ENCODE results near the gene GADL1. TPM values are rescaled to one million over a fixed set of nuclear protein-coding genes. Genes with fewer than 3 reads are reported as not detected.

Gene GADL1
- polyA plus RNA-seq, 1 donor (not counting 4 experiments of a cell fraction or from before 2014, with no cell fraction given) = not detected

DNA sequence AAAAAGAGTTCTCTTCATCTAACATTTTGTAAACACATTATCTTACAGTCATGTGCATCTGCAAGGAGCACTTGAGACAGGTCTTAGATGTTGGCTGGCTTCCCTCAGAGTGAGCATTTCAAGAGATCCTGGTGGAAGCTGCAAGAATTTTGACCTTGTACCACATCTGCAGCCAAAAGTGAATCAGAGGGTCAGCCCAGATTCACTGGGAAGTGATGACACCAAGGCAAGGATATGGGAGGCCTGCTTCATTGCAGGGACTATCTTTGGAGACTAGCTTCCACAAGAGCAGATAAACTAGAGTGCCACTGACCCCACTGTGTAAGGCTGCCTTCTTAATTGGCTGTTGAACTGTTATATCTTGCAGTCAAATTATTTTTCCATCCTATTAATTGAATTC is 21.3 kb upstream of the GADL1 start:
- dilution Hi-C loops (cut with MboI; ENCODE audit: extremely low pct_ligation_motif_present, low sequenced_read_pairs) = no loop called here
- no peak for FAIRE-seq
- H2AFZ ChIP-seq (ENCODE audit: control insufficient read depth, low read length) = no peak overlapping the region

DNA sequence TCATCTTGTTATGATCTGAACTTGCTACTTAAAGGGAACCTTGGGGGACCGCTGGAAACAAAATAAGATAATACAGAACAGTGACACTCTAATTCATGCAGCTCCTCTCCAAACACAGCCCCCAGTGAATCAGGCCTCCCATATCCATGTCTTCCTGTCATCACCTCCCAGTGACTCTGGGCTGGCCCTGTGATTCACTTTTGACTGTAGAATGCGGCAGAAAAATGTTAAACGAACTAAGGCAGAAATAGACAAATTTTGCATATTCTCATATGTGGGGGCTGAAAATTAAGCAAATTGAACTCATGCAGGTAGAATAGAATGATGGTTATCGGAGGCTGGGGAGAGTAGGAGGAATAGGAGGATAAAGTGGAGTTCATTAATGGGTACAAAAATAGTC is 20.2 kb upstream of the GADL1 start:
- H3K27ac ChIP-seq (ENCODE audit: control insufficient read depth, insufficient read depth, low read length) = no peak overlapping the region
- H3K9ac ChIP-seq (ENCODE audit: control insufficient read depth, extremely low read depth, insufficient read depth, low read length) = no peak overlapping the region
- TF ChIP-seq EZH2 (IDR thresholded peaks at IDR 0.05; ENCODE audit: low read length) = no peak
- TF ChIP-seq, protein P1, sequence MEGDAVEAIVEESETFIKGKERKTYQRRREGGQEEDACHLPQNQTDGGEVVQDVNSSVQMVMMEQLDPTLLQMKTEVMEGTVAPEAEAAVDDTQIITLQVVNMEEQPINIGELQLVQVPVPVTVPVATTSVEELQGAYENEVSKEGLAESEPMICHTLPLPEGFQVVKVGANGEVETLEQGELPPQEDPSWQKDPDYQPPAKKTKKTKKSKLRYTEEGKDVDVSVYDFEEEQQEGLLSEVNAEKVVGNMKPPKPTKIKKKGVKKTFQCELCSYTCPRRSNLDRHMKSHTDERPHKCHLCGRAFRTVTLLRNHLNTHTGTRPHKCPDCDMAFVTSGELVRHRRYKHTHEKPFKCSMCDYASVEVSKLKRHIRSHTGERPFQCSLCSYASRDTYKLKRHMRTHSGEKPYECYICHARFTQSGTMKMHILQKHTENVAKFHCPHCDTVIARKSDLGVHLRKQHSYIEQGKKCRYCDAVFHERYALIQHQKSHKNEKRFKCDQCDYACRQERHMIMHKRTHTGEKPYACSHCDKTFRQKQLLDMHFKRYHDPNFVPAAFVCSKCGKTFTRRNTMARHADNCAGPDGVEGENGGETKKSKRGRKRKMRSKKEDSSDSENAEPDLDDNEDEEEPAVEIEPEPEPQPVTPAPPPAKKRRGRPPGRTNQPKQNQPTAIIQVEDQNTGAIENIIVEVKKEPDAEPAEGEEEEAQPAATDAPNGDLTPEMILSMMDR (optimal IDR thresholded peaks at IDR 0.05 in 1 of 3, IDR thresholded peaks at IDR 0.05 in 1 of 3, conservative IDR thresholded peaks at IDR 0.05 in 1 of 3; ENCODE audit: extremely low read depth in 1 of 3, insufficient read depth in 2 of 3, low read length in 3 of 3) = no peak
- H3K4me1 ChIP-seq (ENCODE audit: control insufficient read depth, extremely low read depth, insufficient read depth, low read length) = no peaks in the 10 kb centered on the region
- peaks cover 2% of the 10 kb centered on the region for H3K9me3 ChIP-seq (ENCODE audit: control insufficient read depth, low read depth, low read length)
- H3K4me2 ChIP-seq (ENCODE audit: control insufficient read depth, extremely low read depth, insufficient read depth, low read depth, low read length) = no peak overlapping the region
- no peaks in the 10 kb centered on the region for H3K9me1 ChIP-seq (ENCODE audit: control insufficient read depth, extremely low read depth, insufficient read depth, low read length)
- dilution Hi-C loops (cut with MboI; ENCODE audit: extremely low pct_ligation_motif_present, low sequenced_read_pairs) = no loop called here
- FAIRE-seq = no peak
- DNase-seq (ENCODE audit: low read depth, low spot score) = no peak
- no peaks in the 10 kb centered on the region for H4K20me1 ChIP-seq (ENCODE audit: control insufficient read depth, extremely low read depth, insufficient read depth, low read length)
- no peak overlapping the region for H3K4me3 ChIP-seq (ENCODE audit: control insufficient read depth in 2 of 3, extremely low read depth in 1 of 3, insufficient read depth in 2 of 3, low read depth in 1 of 3, low read length in 3 of 3)
- no peak overlapping the region for H2AFZ ChIP-seq (ENCODE audit: control insufficient read depth, low read length)
- H3K27me3 ChIP-seq (ENCODE audit: control insufficient read depth, extremely low read depth, insufficient read depth, low read length) = peaks cover 4% of the 10 kb centered on the region
- H3K79me2 ChIP-seq (ENCODE audit: control insufficient read depth, insufficient read depth, low read length) = no peaks in the 10 kb centered on the region
- no peaks in the 10 kb centered on the region for H3K36me3 ChIP-seq (ENCODE audit: control insufficient read depth in 2 of 2, extremely low read depth in 1 of 2, insufficient read depth in 2 of 2, low read length in 2 of 2)

More for the DNA sequence above, 21.3 kb upstream of the GADL1 start:
- Histone ChIP-seq H3K27me3 (ENCODE audit: control insufficient read depth, extremely low read depth, insufficient read depth, low read length) (peaks cover 4% of the 10 kb centered on the region), H3K79me2 (ENCODE audit: control insufficient read depth, insufficient read depth, low read length) (no peaks in the 10 kb centered on the region), H3K4me3 (ENCODE audit: control insufficient read depth in 2 of 3, extremely low read depth in 1 of 3, insufficient read depth in 2 of 3, low read depth in 1 of 3, low read length in 3 of 3) (no peak overlapping the region), H3K4me1 (ENCODE audit: control insufficient read depth, extremely low read depth, insufficient read depth, low read length) (no peaks in the 10 kb centered on the region), H3K4me2 (ENCODE audit: control insufficient read depth, extremely low read depth, insufficient read depth, low read depth, low read length) (no peak overlapping the region), H3K9ac (ENCODE audit: control insufficient read depth, extremely low read depth, insufficient read depth, low read length) (no peak overlapping the region), H4K20me1 (ENCODE audit: control insufficient read depth, extremely low read depth, insufficient read depth, low read length) (no peaks in the 10 kb centered on the region), H3K36me3 (ENCODE audit: control insufficient read depth in 2 of 2, extremely low read depth in 1 of 2, insufficient read depth in 2 of 2, low read length in 2 of 2) (no peaks in the 10 kb centered on the region), H3K27ac (ENCODE audit: control insufficient read depth, insufficient read depth, low read length) (no peak overlapping the region), H3K9me3 (ENCODE audit: control insufficient read depth, low read depth, low read length) (peaks cover 2% of the 10 kb centered on the region), H3K9me1 (ENCODE audit: control insufficient read depth, extremely low read depth, insufficient read depth, low read length) (no peaks in the 10 kb centered on the region)
- no peak for TF ChIP-seq EZH2 (IDR thresholded peaks at IDR 0.05; ENCODE audit: low read length)
- TF ChIP-seq, protein P1 (optimal IDR thresholded peaks at IDR 0.05 in 1 of 3, IDR thresholded peaks at IDR 0.05 in 1 of 3, conservative IDR thresholded peaks at IDR 0.05 in 1 of 3; ENCODE audit: extremely low read depth in 1 of 3, insufficient read depth in 2 of 3, low read length in 3 of 3) = no peak
- no peak for DNase-seq (ENCODE audit: low read depth, low spot score)
